Measurements from ENCODE around the gene COTL1.

DNA sequence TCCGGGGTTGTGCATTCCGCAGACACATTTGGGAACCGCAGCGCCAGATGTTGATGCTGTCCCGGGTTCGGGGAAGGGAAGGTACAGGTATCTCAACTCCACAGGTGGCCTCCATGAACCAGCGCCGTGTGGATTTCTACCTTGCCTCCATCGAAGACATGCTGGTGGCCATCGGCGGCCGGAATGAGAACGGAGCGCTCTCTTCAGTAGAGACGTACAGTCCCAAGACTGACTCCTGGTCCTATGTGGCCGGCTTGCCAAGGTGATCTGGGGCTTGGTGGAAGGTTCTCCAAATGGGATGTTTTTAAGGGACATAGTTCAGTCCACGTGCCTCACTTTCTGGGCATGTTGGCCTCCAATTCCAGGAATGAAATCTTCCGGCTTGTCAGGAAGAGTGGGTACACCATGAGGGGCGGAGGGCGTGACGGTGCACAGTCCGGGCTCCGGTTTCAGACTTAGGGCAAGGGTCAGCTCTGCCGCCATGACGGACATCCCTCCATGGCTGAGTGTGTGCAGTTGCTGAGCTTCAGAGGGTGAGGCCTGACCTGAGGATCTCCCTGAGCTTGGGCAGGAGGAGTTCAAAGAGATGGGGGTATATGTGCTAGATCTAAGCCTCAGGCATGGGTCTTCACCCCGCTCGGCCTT, 41.9 kb upstream of the COTL1 start:
- TF ChIP-seq CTCF (IDR thresholded peaks at IDR 0.05; ENCODE audit: insufficient read depth, low read length, poor library complexity, severe bottlenecking) (no peak), EZH2phosphoT487 (conservative IDR thresholded peaks at IDR 0.05; ENCODE audit: low read length) (no peak)
